CD8-positive, alpha-beta memory T cell (primary cell): Measurements from ENCODE around the gene STAM. TPM values are rescaled to one million over a fixed set of nuclear protein-coding genes. Genes with fewer than 3 reads are reported as not detected.
A peak's percentile ranks its signal among the peaks of the same experiment; 100 is the strongest.

Experiments
- CTCF ChIA-PET: fragments of 350-600 bp; sonication (Branson Sonifier 250); formaldehyde crosslinking; loops from one replicate; lab custom pipeline; 2021; ENCODE audit warnings: antibody characterized with exemption; lab: Charles Lee
- POLR2A ChIA-PET: fragments of 350-600 bp; sonication (Branson Sonifier 250); formaldehyde crosslinking; loops from one replicate; lab custom pipeline; 2021; ENCODE audit warnings: antibody characterized with exemption; lab: Charles Lee
- DNase-seq, 5 donors: peaks; one replicate each; pipeline versions ENCODE4 v3.0.0 to v3.0.0-alpha.2; 2020 to 2022; ENCODE audit warnings: mixed read lengths in 1 of 5
- H3K27ac ChIP-seq: one replicate; pipeline ENCODE4 v1.7.0; 2013; ENCODE audit warnings: low read depth, mild to moderate bottlenecking, low read length, moderate library complexity
- H3K27me3 ChIP-seq: 2 replicates; pipeline ENCODE4 v1.7.0; 2013; ENCODE audit warnings: low read length, mild to moderate bottlenecking; ENCODE audit not compliant: insufficient read depth, poor library complexity, severe bottlenecking
- H3K36me3 ChIP-seq: 2 replicates; pipeline ENCODE4 v1.7.0; 2013; ENCODE audit warnings: mild to moderate bottlenecking, low read length, moderate library complexity; ENCODE audit not compliant: insufficient read depth
- H3K4me1 ChIP-seq: 2 replicates; pipeline ENCODE4 v1.7.0; 2013; ENCODE audit warnings: mild to moderate bottlenecking, low read length, moderate library complexity; ENCODE audit not compliant: insufficient read depth
- H3K4me3 ChIP-seq: 2 replicates; pipeline ENCODE4 v1.7.0; 2013; ENCODE audit warnings: mild to moderate bottlenecking, low read length
- H3K9me3 ChIP-seq: 2 replicates; pipeline ENCODE4 v1.7.0; 2013; ENCODE audit warnings: mild to moderate bottlenecking, low read length
- H3K27ac Mint-ChIP-seq, 8 donors: one replicate each; pipeline ENCODE4 v1.8.0; 2020 to 2021; ENCODE audit warnings: mixed read lengths in 8 of 8, mild to moderate bottlenecking in 6 of 8, inconsistent platforms in 3 of 8, moderate library complexity in 3 of 8
- H3K27me3 Mint-ChIP-seq, 2 donors: one replicate each; pipeline ENCODE4 v1.8.0; 2020 to 2021; ENCODE audit warnings: mixed read lengths in 2 of 2, mild to moderate bottlenecking in 1 of 2, moderate library complexity in 1 of 2
- H3K36me3 Mint-ChIP-seq, 3 donors: one replicate each; pipeline ENCODE4 v1.8.0; 2020 to 2021; ENCODE audit warnings: mixed read lengths in 3 of 3, inconsistent platforms in 1 of 3, mild to moderate bottlenecking in 1 of 3
- H3K4me1 Mint-ChIP-seq, 3 donors: one replicate each; pipeline ENCODE4 v1.8.0; 2020 to 2021; ENCODE audit warnings: mixed read lengths in 3 of 3, inconsistent platforms in 1 of 3, mild to moderate bottlenecking in 1 of 3
- H3K4me3 Mint-ChIP-seq, 7 donors: one replicate each; pipeline ENCODE4 v1.8.0; 2020 to 2021; ENCODE audit warnings: mixed read lengths in 7 of 7, mild to moderate bottlenecking in 6 of 7, moderate library complexity in 4 of 7, inconsistent platforms in 2 of 7
- H3K9me3 Mint-ChIP-seq, 5 donors: one replicate each; pipeline ENCODE4 v1.8.0; 2020 to 2022; ENCODE audit warnings: mixed read lengths in 5 of 5, mild to moderate bottlenecking in 3 of 5, moderate library complexity in 2 of 5, inconsistent platforms in 1 of 5
- polyA plus RNA-seq: library from polyadenylated mRNA; unstranded; fragments of 300-500 nt; fragmentation: Illumina TruSeq; gene quantifications from one replicate; pipeline ENCODE4 v1.2.3, GENCODE V29; 2021
- total RNA-seq, 2 experiments: library from RNA; stranded (reverse); gene quantifications; one replicate each; pipeline ENCODE4 v1.2.3, GENCODE V29; 2021

STAM gene
- total RNA-seq = 10 to 100 TPM; 18.5 to 22.3 TPM
- polyA plus RNA-seq = 7.8 TPM

DNA sequence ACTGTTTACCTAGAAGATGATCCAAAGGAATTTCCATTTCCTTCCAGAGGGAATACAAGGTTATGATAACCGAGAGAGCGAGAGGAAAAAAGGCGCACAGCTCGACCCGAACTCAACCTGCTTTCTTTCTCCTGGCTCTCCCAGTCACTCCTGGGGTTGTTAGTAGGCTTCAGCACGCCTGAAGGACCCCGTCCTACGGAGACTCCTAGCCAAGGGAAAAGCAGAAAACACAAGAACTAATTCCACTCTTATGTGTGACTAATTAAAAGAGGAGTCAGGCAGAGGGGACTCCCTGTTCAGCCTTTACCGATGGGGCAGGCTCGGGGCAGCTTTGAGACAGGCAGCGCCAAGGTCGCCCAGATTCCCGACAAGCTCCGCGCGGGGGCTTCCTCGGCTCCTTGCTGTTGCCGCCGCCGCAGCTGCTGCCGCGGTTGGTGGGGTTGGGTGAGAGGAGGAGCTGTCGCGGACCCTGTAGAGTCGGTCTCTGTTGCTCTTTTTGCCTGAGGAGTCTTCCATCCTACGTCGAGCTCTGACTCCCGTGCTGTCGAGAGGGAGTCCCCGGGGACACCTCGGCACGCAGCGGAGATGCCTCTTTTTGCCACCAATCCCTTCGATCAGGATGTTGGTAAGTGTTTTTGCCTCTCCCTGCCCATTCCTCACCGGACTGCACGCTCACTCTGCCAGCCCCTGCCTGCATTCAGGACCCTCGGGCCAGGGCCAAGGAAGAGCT, at the start of gene STAM:
Gene STAM (plus strand): TSS at position 397 of the 730 bp plus-strand sequence. CDS start 189 bp downstream, at position 586.
- H3K9me3 ChIP-seq = no peaks in the 10 kb centered on the region
- Mint-ChIP-seq H3K27ac (peak within 1 kb of the TSS; percentile 99 to 100 (median 100)), H3K4me3 (peak within 1 kb of the TSS; percentile 96 to 99 (median 99)), H3K4me1 (peaks cover 43 to 67% (median 55%) of the 10 kb centered on the region in 3 donors), H3K36me3 (peaks cover 1 to 16% (median 5%) of the 10 kb centered on the region in 3 donors), H3K27me3 (peaks cover 0 to 3% of the 10 kb centered on the region in 2 donors), H3K9me3 (no peaks in the 10 kb centered on the region)
- H3K4me1 ChIP-seq = peaks cover 48% of the 10 kb centered on the region
- ChIA-PET CTCF (interaction anchor here (1.1 to 1.9 kb wide), 5 partner anchors 19 to 235 kb away, joined by 3 to 7 read pairs (median 4); no protein-coding TSS in a partner anchor), POLR2A (interaction anchor here (0.9 to 1.8 kb wide), 5 partner anchors 9 to 55 kb away, joined by 3 to 7 read pairs (median 3); no protein-coding TSS in a partner anchor)
- peak within 1 kb of the TSS; percentile 96 for H3K27ac ChIP-seq
- H3K27me3 ChIP-seq = no peaks in the 10 kb centered on the region
- peak; percentile 88 to 96 (median 95) for DNase-seq
- no peaks in the 10 kb centered on the region for H3K36me3 ChIP-seq
- peak within 1 kb of the TSS; percentile 87 for H3K4me3 ChIP-seq

DNA sequence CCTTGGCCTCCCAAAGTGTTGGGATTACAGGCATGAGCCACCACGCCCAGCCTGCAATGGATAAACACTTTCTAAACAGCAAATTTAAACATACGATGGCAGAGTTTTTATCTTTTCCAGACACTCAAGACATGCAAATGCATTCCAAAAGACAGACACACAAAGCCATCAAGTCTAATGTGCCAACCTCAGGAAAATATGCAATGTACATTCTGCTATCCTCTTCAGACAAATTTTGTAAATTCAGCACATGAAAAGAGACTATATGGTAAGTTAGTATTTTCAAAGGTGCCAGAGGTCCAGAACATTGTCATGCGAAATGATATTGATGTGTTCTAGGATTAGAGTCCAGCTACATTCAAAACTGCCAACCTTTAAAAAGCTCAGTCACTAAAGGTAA, 46.6 kb upstream of the STAM start:
- Histone ChIP-seq H3K27ac (no peak overlapping the region), H3K27me3 (no peaks in the 10 kb centered on the region), H3K36me3 (no peaks in the 10 kb centered on the region), H3K4me1 (no peaks in the 10 kb centered on the region), H3K4me3 (no peak overlapping the region), H3K9me3 (no peaks in the 10 kb centered on the region)
- POLR2A ChIA-PET = no interaction called here
- Mint-ChIP-seq H3K4me3 (no peak overlapping the region), H3K9me3 (no peaks in the 10 kb centered on the region), H3K4me1 (no peaks in the 10 kb centered on the region), H3K27me3 (peaks cover 7% of the 10 kb centered on the region in 2 donors), H3K36me3 (no peaks in the 10 kb centered on the region), H3K27ac (no peak overlapping the region)
- no peak for DNase-seq
- CTCF ChIA-PET = no interaction called here

DNA sequence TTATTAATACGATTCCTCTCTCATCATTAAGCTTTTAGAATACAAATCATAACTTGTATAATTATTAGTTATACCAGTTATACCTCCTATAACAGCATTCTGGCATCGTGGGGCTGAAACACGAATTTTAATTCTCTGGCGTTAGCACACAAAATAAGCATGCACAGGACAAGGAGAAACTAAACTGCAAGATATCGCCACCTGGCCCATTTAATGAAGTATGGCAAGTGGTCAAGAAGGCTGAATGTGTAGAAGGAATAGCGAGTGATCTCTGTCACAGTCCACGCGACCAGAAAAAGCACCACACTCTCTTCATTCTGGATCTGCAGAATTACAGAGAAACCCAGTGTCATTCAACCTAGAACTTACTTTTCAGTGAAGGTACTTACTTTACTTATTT, 44.9 kb upstream of the STAM start:
- Mint-ChIP-seq H3K27me3 (peaks cover 5 to 7% of the 10 kb centered on the region in 2 donors), H3K27ac (no peak overlapping the region), H3K4me3 (no peak overlapping the region), H3K9me3 (no peaks in the 10 kb centered on the region), H3K4me1 (no peaks in the 10 kb centered on the region), H3K36me3 (no peaks in the 10 kb centered on the region)
- H3K27me3 ChIP-seq = no peaks in the 10 kb centered on the region
- no peaks in the 10 kb centered on the region for H3K36me3 ChIP-seq
- no peak overlapping the region for H3K4me3 ChIP-seq
- no peak overlapping the region for H3K27ac ChIP-seq
- no peaks in the 10 kb centered on the region for H3K4me1 ChIP-seq
- POLR2A ChIA-PET = no interaction called here
- no peak for DNase-seq
- no peaks in the 10 kb centered on the region for H3K9me3 ChIP-seq
- CTCF ChIA-PET = no interaction called here

DNA sequence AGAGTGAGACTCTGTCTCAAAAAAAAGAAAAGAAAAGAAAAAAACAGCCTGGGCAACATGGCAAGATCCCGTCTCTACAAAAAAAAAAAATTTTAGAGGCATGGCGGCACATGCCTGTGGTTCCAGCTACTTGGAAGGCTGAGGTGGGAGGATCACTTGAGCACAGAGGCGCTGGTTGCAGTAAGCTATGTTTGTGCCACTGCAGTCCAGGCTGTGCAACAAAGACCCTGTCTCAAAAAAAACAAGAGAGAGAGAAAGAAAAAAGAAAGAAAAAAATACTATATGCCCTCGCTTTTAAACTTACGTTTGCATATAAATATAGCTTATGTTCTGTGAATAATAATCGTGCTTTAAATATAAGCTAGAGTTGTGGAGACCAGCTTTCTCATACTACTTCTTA, 38.0 kb upstream of the STAM start:
- Mint-ChIP-seq H3K4me1 (peaks cover 0 to 5% (median 3%) of the 10 kb centered on the region in 3 donors), H3K36me3 (no peaks in the 10 kb centered on the region), H3K9me3 (no peaks in the 10 kb centered on the region), H3K4me3 (no peak overlapping the region), H3K27ac (no peak overlapping the region), H3K27me3 (peaks cover 2 to 8% of the 10 kb centered on the region in 2 donors)
- H3K27ac ChIP-seq = no peak overlapping the region
- DNase-seq = no peak
- POLR2A ChIA-PET = no interaction called here
- H3K4me1 ChIP-seq = no peaks in the 10 kb centered on the region
- no peak overlapping the region for H3K4me3 ChIP-seq
- H3K27me3 ChIP-seq = no peaks in the 10 kb centered on the region
- CTCF ChIA-PET = interaction anchor here (2.5 kb wide), 1 partner anchor 138 kb away, joined by 21 read pairs; no protein-coding TSS in a partner anchor
- no peaks in the 10 kb centered on the region for H3K36me3 ChIP-seq
- H3K9me3 ChIP-seq = no peaks in the 10 kb centered on the region

DNA sequence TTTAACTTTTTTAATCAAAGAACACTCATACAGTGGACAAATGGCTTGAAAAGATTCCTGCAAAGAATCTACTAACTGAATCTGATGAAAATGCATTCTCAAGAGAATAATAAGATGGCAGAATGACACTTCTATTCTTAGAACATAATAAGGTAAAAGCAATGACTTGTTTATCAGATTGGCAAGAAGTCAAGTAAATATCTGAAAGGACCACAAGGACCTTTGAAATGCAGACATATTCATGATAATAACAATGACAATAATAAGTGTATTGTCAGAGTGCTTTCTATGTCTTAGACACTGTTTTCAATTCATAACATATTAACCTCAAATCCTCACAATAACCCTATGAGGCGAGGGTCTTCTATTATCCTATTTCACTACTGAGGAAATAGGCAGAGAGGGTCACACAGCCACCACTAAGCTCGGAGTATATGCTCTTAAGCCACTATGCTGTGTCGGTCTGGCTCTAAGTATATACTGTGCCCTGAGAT, 37.4 kb upstream of the STAM start:
- CTCF ChIA-PET = interaction anchor here (2.5 kb wide), 1 partner anchor 137 kb away, joined by 21 read pairs; no protein-coding TSS in a partner anchor

DNA sequence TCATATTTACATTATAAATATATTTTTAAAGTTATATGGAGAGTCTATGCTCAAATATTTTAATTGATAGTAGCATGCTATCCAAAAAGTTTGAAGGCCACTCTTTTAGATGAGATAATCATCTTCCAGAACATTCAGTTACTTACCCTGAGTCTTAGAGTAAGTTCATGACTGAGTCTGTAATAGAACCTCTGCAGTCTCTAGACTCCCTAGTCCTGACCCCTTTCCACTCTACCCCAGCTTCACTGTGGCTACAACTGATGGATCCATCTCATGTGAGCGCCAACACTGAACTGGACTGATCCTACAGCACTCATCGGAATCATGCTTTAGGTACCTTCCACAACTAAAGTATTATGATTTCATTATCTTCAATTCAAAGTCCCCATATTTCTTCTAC, 36.9 kb upstream of the STAM start:
- no peaks in the 10 kb centered on the region for H3K27me3 ChIP-seq
- H3K9me3 ChIP-seq = no peaks in the 10 kb centered on the region
- no peak overlapping the region for H3K4me3 ChIP-seq
- Mint-ChIP-seq H3K27me3 (peaks cover 0 to 4% of the 10 kb centered on the region in 2 donors), H3K27ac (no peak overlapping the region), H3K9me3 (no peaks in the 10 kb centered on the region), H3K4me1 (peaks cover 0 to 5% (median 3%) of the 10 kb centered on the region in 3 donors), H3K4me3 (no peak overlapping the region), H3K36me3 (no peaks in the 10 kb centered on the region)
- DNase-seq = no peak
- POLR2A ChIA-PET = no interaction called here
- CTCF ChIA-PET = interaction anchor here (2.5 kb wide), 1 partner anchor 136 kb away, joined by 21 read pairs; no protein-coding TSS in a partner anchor
- no peak overlapping the region for H3K27ac ChIP-seq
- H3K4me1 ChIP-seq = no peaks in the 10 kb centered on the region
- H3K36me3 ChIP-seq = no peaks in the 10 kb centered on the region

More for the DNA sequence above, 37.4 kb upstream of the STAM start:
- no peaks in the 10 kb centered on the region for H3K36me3 Mint-ChIP-seq
- peaks cover 2 to 6% of the 10 kb centered on the region in 2 donors for H3K27me3 Mint-ChIP-seq
- no peaks in the 10 kb centered on the region for H3K9me3 Mint-ChIP-seq
- Histone ChIP-seq H3K4me3 (no peak overlapping the region), H3K9me3 (no peaks in the 10 kb centered on the region), H3K36me3 (no peaks in the 10 kb centered on the region), H3K4me1 (no peaks in the 10 kb centered on the region), H3K27ac (no peak overlapping the region), H3K27me3 (no peaks in the 10 kb centered on the region)
- DNase-seq = no peak
- POLR2A ChIA-PET = no interaction called here
- H3K4me3 Mint-ChIP-seq = no peak overlapping the region
- H3K4me1 Mint-ChIP-seq = peaks cover 0 to 5% (median 3%) of the 10 kb centered on the region in 3 donors
- no peak overlapping the region for H3K27ac Mint-ChIP-seq

DNA sequence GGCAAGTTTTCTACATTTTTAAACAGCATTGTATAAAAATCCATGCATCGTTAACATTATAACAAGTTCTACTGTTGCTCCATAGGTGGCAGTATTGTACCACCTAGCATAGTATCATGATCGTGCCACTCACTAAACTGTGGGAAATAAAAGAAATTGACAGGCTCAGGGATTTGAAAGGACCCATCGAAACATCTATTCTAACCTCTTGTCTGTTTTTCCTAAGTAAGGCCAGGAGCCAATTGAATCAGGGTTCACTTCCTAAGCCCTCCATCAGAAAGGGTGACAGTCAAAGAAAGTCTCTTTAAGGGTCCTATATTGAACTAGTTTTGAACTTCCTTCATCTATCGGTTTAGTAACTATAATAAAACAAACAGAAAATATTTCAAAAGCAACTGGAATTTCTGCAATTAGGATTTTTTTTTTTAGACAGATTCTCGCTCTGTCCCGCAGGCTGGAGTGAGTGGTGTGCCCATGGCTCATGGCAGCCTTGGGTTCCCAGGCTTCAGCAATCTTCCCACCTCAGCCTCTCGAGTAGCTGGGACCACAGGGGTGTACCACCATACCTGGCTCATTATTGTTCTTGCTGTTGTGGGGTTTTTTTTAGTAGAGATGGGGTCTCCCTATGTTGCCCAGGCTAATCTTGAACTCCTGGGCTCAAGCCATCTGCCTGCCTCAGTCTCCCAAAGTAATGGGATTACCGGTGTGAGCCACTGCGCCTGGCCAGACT, 36.2 kb upstream of the STAM start:
- Mint-ChIP-seq H3K27me3 (peaks cover 0 to 4% of the 10 kb centered on the region in 2 donors), H3K36me3 (no peaks in the 10 kb centered on the region), H3K4me1 (peaks cover 0 to 8% (median 3%) of the 10 kb centered on the region in 3 donors), H3K27ac (no peak overlapping the region), H3K4me3 (no peak overlapping the region), H3K9me3 (no peaks in the 10 kb centered on the region)
- peak in 2 of 5 donors; percentile 36 to 42 for DNase-seq
- CTCF ChIA-PET = interaction anchor here (1.4 to 2.5 kb wide), 4 partner anchors 129 to 136 kb away, joined by 6 to 21 read pairs (median 8); no protein-coding TSS in a partner anchor
- H3K4me3 ChIP-seq = no peak overlapping the region
- no peaks in the 10 kb centered on the region for H3K4me1 ChIP-seq
- POLR2A ChIA-PET = no interaction called here
- H3K27me3 ChIP-seq = no peaks in the 10 kb centered on the region
- no peaks in the 10 kb centered on the region for H3K36me3 ChIP-seq
- H3K9me3 ChIP-seq = no peaks in the 10 kb centered on the region
- no peak overlapping the region for H3K27ac ChIP-seq
